ENCODE results near the gene ABAT. TPM values are rescaled to one million over a fixed set of nuclear protein-coding genes. Genes with fewer than 3 reads are reported as not detected.

Gene ABAT
- total RNA-seq, 1 donor from 2014 or later = 9.8 TPM

GRCh38 chr16:8630255-8630953 is 44.0 kb upstream of the ABAT start:
- H3K27ac ChIP-seq = no peak overlapping the region
- TF ChIP-seq, protein P1, sequence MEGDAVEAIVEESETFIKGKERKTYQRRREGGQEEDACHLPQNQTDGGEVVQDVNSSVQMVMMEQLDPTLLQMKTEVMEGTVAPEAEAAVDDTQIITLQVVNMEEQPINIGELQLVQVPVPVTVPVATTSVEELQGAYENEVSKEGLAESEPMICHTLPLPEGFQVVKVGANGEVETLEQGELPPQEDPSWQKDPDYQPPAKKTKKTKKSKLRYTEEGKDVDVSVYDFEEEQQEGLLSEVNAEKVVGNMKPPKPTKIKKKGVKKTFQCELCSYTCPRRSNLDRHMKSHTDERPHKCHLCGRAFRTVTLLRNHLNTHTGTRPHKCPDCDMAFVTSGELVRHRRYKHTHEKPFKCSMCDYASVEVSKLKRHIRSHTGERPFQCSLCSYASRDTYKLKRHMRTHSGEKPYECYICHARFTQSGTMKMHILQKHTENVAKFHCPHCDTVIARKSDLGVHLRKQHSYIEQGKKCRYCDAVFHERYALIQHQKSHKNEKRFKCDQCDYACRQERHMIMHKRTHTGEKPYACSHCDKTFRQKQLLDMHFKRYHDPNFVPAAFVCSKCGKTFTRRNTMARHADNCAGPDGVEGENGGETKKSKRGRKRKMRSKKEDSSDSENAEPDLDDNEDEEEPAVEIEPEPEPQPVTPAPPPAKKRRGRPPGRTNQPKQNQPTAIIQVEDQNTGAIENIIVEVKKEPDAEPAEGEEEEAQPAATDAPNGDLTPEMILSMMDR (IDR thresholded peaks at IDR 0.05) = no peak
- DNase-seq (no peak), ATAC-seq (no peak)
- H3K27me3 ChIP-seq = no peaks in the 10 kb centered on the region
- H3K4me3 ChIP-seq = no peak overlapping the region
- no peaks in the 10 kb centered on the region for H3K4me1 ChIP-seq
- intact Hi-C loops (cut with DNase I) = no loop called here
- no peaks in the 10 kb centered on the region for H3K9me3 ChIP-seq
- H3K36me3 ChIP-seq = peaks cover 84% of the 10 kb centered on the region

DNA sequence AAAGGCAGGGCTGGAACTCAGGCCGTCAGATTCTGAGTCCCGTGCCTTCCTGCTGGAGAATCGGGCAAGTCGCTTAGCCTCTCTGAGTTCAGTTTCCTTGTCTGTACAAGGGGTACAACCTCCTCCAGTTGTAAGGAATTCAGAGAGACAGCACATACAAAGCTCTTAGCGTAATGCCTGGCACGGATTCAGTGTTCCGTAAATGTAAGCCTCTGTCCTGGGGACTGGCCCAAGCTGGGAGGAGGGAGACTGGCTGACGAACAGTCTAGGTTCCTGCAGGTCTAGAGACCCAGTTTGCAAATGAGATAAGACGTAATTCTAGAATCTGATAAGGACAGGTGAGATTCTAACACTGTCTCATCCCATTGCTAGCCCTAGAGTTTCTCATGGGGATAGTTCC is 43.0 kb upstream of the ABAT start:
- H3K4me1 ChIP-seq = no peaks in the 10 kb centered on the region
- H3K36me3 ChIP-seq = peaks cover 84% of the 10 kb centered on the region
- H3K27me3 ChIP-seq = no peaks in the 10 kb centered on the region
- intact Hi-C loops (cut with DNase I) = no loop called here
- no peak for ATAC-seq
- H3K9me3 ChIP-seq = no peaks in the 10 kb centered on the region
- no peak overlapping the region for H3K4me3 ChIP-seq
- no peak for DNase-seq
- peak overlapping the region; percentile 78 for H3K27ac ChIP-seq
- TF ChIP-seq, protein P1 (IDR thresholded peaks at IDR 0.05) = no peak

GRCh38 chr16:8631818-8632465 is 42.5 kb upstream of the ABAT start:
- intact Hi-C loops (cut with DNase I) = no loop called here
- TF ChIP-seq, protein P1 (IDR thresholded peaks at IDR 0.05) = no peak
- peak overlapping the region; percentile 78 for H3K27ac ChIP-seq
- H3K4me3 ChIP-seq = no peak overlapping the region
- no peaks in the 10 kb centered on the region for H3K4me1 ChIP-seq
- no peaks in the 10 kb centered on the region for H3K27me3 ChIP-seq
- H3K36me3 ChIP-seq = peaks cover 84% of the 10 kb centered on the region
- H3K9me3 ChIP-seq = no peaks in the 10 kb centered on the region
- ATAC-seq = no peak
- no peak for DNase-seq

- peak overlapping the region; percentile 78 for H3K27ac ChIP-seq
Measured at GRCh38 chr16:8632675-8633182, 41.7 kb upstream of the ABAT start.

GRCh38 chr16:8634991-8635736 is 39.3 kb upstream of the ABAT start:
- Histone ChIP-seq H3K27ac (no peak overlapping the region), H3K9me3 (no peaks in the 10 kb centered on the region), H3K27me3 (no peaks in the 10 kb centered on the region), H3K4me3 (no peak overlapping the region), H3K36me3 (peaks cover 83% of the 10 kb centered on the region), H3K4me1 (no peaks in the 10 kb centered on the region)
- TF ChIP-seq, protein P1 (IDR thresholded peaks at IDR 0.05) = no peak
- DNase-seq (no peak), ATAC-seq (no peak)
- intact Hi-C loops (cut with DNase I) = no loop called here

More at GRCh38 chr16:8632675-8633182, 41.7 kb upstream of the ABAT start:
- no peak for DNase-seq
- peaks cover 84% of the 10 kb centered on the region for H3K36me3 ChIP-seq
- peak; percentile 90 for ATAC-seq
- H3K4me1 ChIP-seq = no peaks in the 10 kb centered on the region
- intact Hi-C loops (cut with DNase I) = no loop called here
- TF ChIP-seq, protein P1 (IDR thresholded peaks at IDR 0.05) = no peak
- H3K9me3 ChIP-seq = no peaks in the 10 kb centered on the region
- no peak overlapping the region for H3K4me3 ChIP-seq
- H3K27me3 ChIP-seq = no peaks in the 10 kb centered on the region
